ENCODE measurements around the gene XYLB.

The XYLB gene

GRCh38 chr3:38314112-38314763 lies 32.3 kb upstream of the XYLB start:
- no peak for DNase-seq (ENCODE audit: low read depth, low spot score)
- no peak for TF ChIP-seq CTCF (IDR thresholded peaks at IDR 0.05; ENCODE audit: insufficient read depth, low read length, missing control alignments)
- POLR2A ChIA-PET: no interaction called here
- CTCF ChIA-PET: interaction anchor here (1.4 kb wide), 1 partner anchor 15 kb away, joined by 3 read pairs; no protein-coding TSS in a partner anchor
- no peak overlapping the region for H3K4me3 ChIP-seq (ENCODE audit: low read depth, low read length)

- POLR2A ChIA-PET: no interaction called here
- H3K4me3 ChIP-seq (ENCODE audit: low read depth, low read length): no peak overlapping the region
- TF ChIP-seq CTCF (IDR thresholded peaks at IDR 0.05; ENCODE audit: insufficient read depth, low read length, missing control alignments): no peak
- CTCF ChIA-PET: interaction anchor here (1.4 kb wide), 1 partner anchor 16 kb away, joined by 3 read pairs; no protein-coding TSS in a partner anchor
- no peak for DNase-seq (ENCODE audit: low read depth, low spot score)
Measured at GRCh38 chr3:38314764-38315487, 31.7 kb upstream of the XYLB start.

- ChIA-PET CTCF (interaction anchor here (1.4 kb wide), 1 partner anchor 17 kb away, joined by 3 read pairs; no protein-coding TSS in a partner anchor), POLR2A (no interaction called here)
- no peak overlapping the region for H3K4me3 ChIP-seq (ENCODE audit: low read depth, low read length)
- no peak for DNase-seq (ENCODE audit: low read depth, low spot score)
- TF ChIP-seq CTCF (IDR thresholded peaks at IDR 0.05; ENCODE audit: insufficient read depth, low read length, missing control alignments): no peak
Measured at GRCh38 chr3:38315488-38316230, 30.9 kb upstream of the XYLB start.

GRCh38 chr3:38316356-38317191 lies 30.0 kb upstream of the XYLB start:
- ChIA-PET POLR2A (no interaction called here), CTCF (no interaction called here)
- TF ChIP-seq CTCF (IDR thresholded peaks at IDR 0.05; ENCODE audit: insufficient read depth, low read length, missing control alignments): no peak
- DNase-seq (ENCODE audit: low read depth, low spot score): no peak
- H3K4me3 ChIP-seq (ENCODE audit: low read depth, low read length): no peak overlapping the region

GRCh38 chr3:38317192-38317759 lies 29.3 kb upstream of the XYLB start:
- DNase-seq (ENCODE audit: low read depth, low spot score): no peak
- ChIA-PET POLR2A (no interaction called here), CTCF (no interaction called here)
- no peak for TF ChIP-seq CTCF (IDR thresholded peaks at IDR 0.05; ENCODE audit: insufficient read depth, low read length, missing control alignments)
- no peak overlapping the region for H3K4me3 ChIP-seq (ENCODE audit: low read depth, low read length)

Data from AG04449 (cell line).